HCT116 (cell line): ENCODE measurements around the gene MMP24. TPM values are rescaled to one million over a fixed set of nuclear protein-coding genes. Genes with fewer than 3 reads are reported as not detected.

Source experiments
- ATAC-seq: fragments of 200-7000 bp; cut with Tn5 transposase; 2 replicates; pipeline ENCODE4 v1.9.1; 2020; ENCODE audit warnings: mild to moderate bottlenecking, moderate library complexity
- BruUV-seq: library from RNA; stranded (reverse); fragments of 400-500 nt; replicated peaks from 2 replicates; lab custom pipeline; 2021; lab: Mats Ljungman, UMichigan
- CTCF ChIA-PET: fragments of 300-600 bp; sonication (Branson Sonifier 250); formaldehyde crosslinking; loops from one replicate; lab custom pipeline; 2021; ENCODE audit warnings: antibody characterized with exemption; lab: Charles Lee
- POLR2A ChIA-PET: fragments of 300-600, 350-600 bp; sonication (Branson Sonifier 250); formaldehyde crosslinking; loops from one replicate; lab custom pipeline; 2021; ENCODE audit warnings: antibody characterized with exemption; lab: Charles Lee
- RAD21 ChIA-PET, 2 experiments: fragments of 300-600 bp; sonication (Branson Sonifier 250); formaldehyde crosslinking; loops; one replicate each; lab custom pipeline; 2023; ENCODE audit warnings: low total read pairs in 2 of 2; ENCODE audit not compliant: uncharacterized antibody in 2 of 2, unreplicated experiment in 2 of 2, low non-redundant PET in 1 of 2; lab: Charles Lee
- DNase-seq: peaks from one replicate; pipeline ENCODE4 v3.0.0-alpha.2; 2010; ENCODE audit warnings: low read depth, low spot score
- H2AFZ ChIP-seq: fragments of 200-600 bp; shearing (Covaris generic), sonication (generic); 2 replicates; pipeline ENCODE4 v1.6.1; 2017; ENCODE audit warnings: low read depth, mixed run types, mixed read lengths, antibody characterized with exemption, low read length; ENCODE audit not compliant: poor library complexity, severe bottlenecking
- H3K27ac ChIP-seq: 2 replicates; pipeline ENCODE4 v1.5.1; 2012; ENCODE audit warnings: low read depth, low read length
- H3K27me3 ChIP-seq: fragments of 200-600 bp; sonication (generic); 2 replicates; pipeline ENCODE4 v1.6.1; 2016; ENCODE audit warnings: mixed run types, low read length, mixed read lengths; ENCODE audit not compliant: insufficient read depth
- H3K36me3 ChIP-seq, 2 experiments: fragments of 200-500 bp in 1 of 2; fragments of 200-600 bp in 1 of 2; sonication (Bioruptor generic) in 1 of 2; sonication (generic) in 1 of 2; 2 replicates each; pipeline versions ENCODE4 v1.5.1 to v1.6.1; 2014 to 2016; ENCODE audit warnings: low read length in 2 of 2, inconsistent platforms in 1 of 2, mixed read lengths in 1 of 2, mixed run types in 1 of 2; ENCODE audit not compliant: insufficient read depth in 2 of 2, control insufficient read depth in 1 of 2
- H3K4me1 ChIP-seq, 2 experiments: fragments of 200-600 bp in 1 of 2; sonication (generic) in 1 of 2; 2 replicates each; pipeline versions ENCODE4 v1.5.1 to v1.6.1; 2012 to 2017; ENCODE audit warnings: low read length in 2 of 2, inconsistent platforms in 1 of 2, mild to moderate bottlenecking in 1 of 2, mixed read lengths in 1 of 2, mixed run types in 1 of 2, moderate library complexity in 1 of 2; ENCODE audit not compliant: insufficient read depth in 2 of 2, control insufficient read depth in 1 of 2
- H3K4me2 ChIP-seq: fragments of 200-600 bp; sonication (generic); 2 replicates; pipeline ENCODE4 v1.6.1; 2017; ENCODE audit warnings: mixed run types, low read length, mixed read lengths
- H3K4me3 ChIP-seq, 2 experiments: fragments of 200-600 bp in 1 of 2; sonication (generic) in 1 of 2; replicated peaks in 1 of 2; 2 replicates each; pipeline ENCODE4 v1.5.1; 2011 to 2016; ENCODE audit warnings: low read length in 2 of 2, control low read depth in 1 of 2, low read depth in 1 of 2, mild to moderate bottlenecking in 1 of 2, mixed read lengths in 1 of 2, mixed run types in 1 of 2
- H3K79me2 ChIP-seq: fragments of 200-600 bp; sonication (generic); 2 replicates; pipeline ENCODE4 v1.6.1; 2017; ENCODE audit warnings: mild to moderate bottlenecking, mixed run types, low read length, moderate library complexity, mixed read lengths; ENCODE audit not compliant: insufficient read depth
- H3K9ac ChIP-seq: fragments of 200-600 bp; sonication (generic); 2 replicates; pipeline ENCODE4 v1.6.1; 2016; ENCODE audit warnings: low read length, mixed read lengths
- H3K9me2 ChIP-seq: fragments of 200-600 bp; sonication (generic), shearing (Covaris generic); 2 replicates; pipeline ENCODE4 v1.6.1; 2017; ENCODE audit warnings: mixed run types, mild to moderate bottlenecking, moderate library complexity; ENCODE audit not compliant: insufficient read depth
- H3K9me3 ChIP-seq, 2 experiments: fragments of 200-500 bp in 1 of 2; fragments of 200-600 bp in 1 of 2; sonication (Bioruptor generic) in 1 of 2; sonication (generic) in 1 of 2; 2 replicates each; pipeline ENCODE4 v1.6.1; 2014 to 2017; ENCODE audit warnings: low read length in 2 of 2, mixed read lengths in 2 of 2, inconsistent platforms in 1 of 2, low read depth in 1 of 2, mild to moderate bottlenecking in 1 of 2, mixed run types in 1 of 2, moderate library complexity in 1 of 2; ENCODE audit not compliant: control insufficient read depth in 1 of 2, insufficient read depth in 1 of 2
- H4K20me1 ChIP-seq: fragments of 200-600 bp; sonication (generic), shearing (Covaris generic); 2 replicates; pipeline ENCODE4 v1.6.1; 2017; ENCODE audit warnings: mixed run types, mild to moderate bottlenecking, moderate library complexity; ENCODE audit not compliant: insufficient read depth
- CTCF ChIP-seq, 3 experiments: fragments of 200-600 bp in 1 of 3; sonication (generic) in 1 of 3; IDR thresholded peaks in 2 of 3; conservative IDR thresholded peaks in 1 of 3; 2 replicates each; pipeline ENCODE4 v1.5.1; 2012 to 2017; ENCODE audit warnings: low read depth in 2 of 3, low read length in 2 of 3, antibody characterized with exemption in 1 of 3, borderline replicate concordance in 1 of 3, control low read depth in 1 of 3, mild to moderate bottlenecking in 1 of 3, mixed read lengths in 1 of 3, mixed run types in 1 of 3, moderate library complexity in 1 of 3; ENCODE audit not compliant: insufficient read depth in 1 of 3
- POLR2AphosphoS5 ChIP-seq: IDR thresholded peaks from 2 replicates; pipeline ENCODE4 v1.6.1; 2011; ENCODE audit warnings: mild to moderate bottlenecking, low read depth, low read length, moderate library complexity
- REST ChIP-seq: IDR thresholded peaks from 2 replicates; pipeline ENCODE4 v1.6.1; 2012; ENCODE audit warnings: low read depth
- YY1 ChIP-seq: IDR thresholded peaks from 2 replicates; pipeline ENCODE4 v1.6.1; 2011; ENCODE audit warnings: low read length, low read depth, moderate library complexity, mild to moderate bottlenecking; ENCODE audit not compliant: insufficient replicate concordance; ENCODE audit errors: extremely low read depth
- ZBTB33 ChIP-seq: IDR thresholded peaks from 2 replicates; pipeline ENCODE4 v1.6.1; 2011; ENCODE audit warnings: mild to moderate bottlenecking, low read length, moderate library complexity; ENCODE audit not compliant: insufficient replicate concordance; ENCODE audit errors: extremely low read depth
- intact Hi-C: fragments of 100-400 bp; cut with micrococcal nuclease; formaldehyde crosslinking; loops from 2 replicates; pipeline ENCODE4 v1.10.0; 2022
- total RNA-seq: library from RNA; stranded (reverse); gene quantifications from one replicate; pipeline ENCODE4 v1.2.1, GENCODE V29; 2021; ENCODE audit not compliant: unreplicated experiment

Gene MMP24
- total RNA-seq, 1 experiment from 2014 or later: not detected

GRCh38 chr20:35287509-35288324, 61.2 kb downstream of the MMP24 start (continued):
- TF ChIP-seq CTCF (IDR thresholded peaks at IDR 0.05 in 2 of 3, conservative IDR thresholded peaks at IDR 0.05 in 1 of 3; ENCODE audit: borderline replicate concordance in 1 of 3, insufficient read depth in 1 of 3, low read depth in 2 of 3, low read length in 2 of 3): no peak
- no peak for TF ChIP-seq POLR2AphosphoS5
- no peak for TF ChIP-seq YY1

GRCh38 chr20:35288325-35289060, 62.0 kb downstream of the MMP24 start:
- Histone ChIP-seq H4K20me1 (no peaks in the 10 kb centered on the region), H2AFZ (no peak overlapping the region), H3K27ac (no peak overlapping the region), H3K27me3 (no peaks in the 10 kb centered on the region), H3K4me3 (no peak overlapping the region), H3K4me1 (peaks cover 4 to 16% of the 10 kb centered on the region in 2 experiments; a peak in 3 of 4 replicates), H3K9me3 (no peaks in the 10 kb centered on the region), H3K79me2 (peaks cover 10% of the 10 kb centered on the region), H3K36me3 (0 out of 4 replicates have a peak, but pooled peaks cover 0 to 3% of the 10 kb centered on the region in 2 experiments), H3K9ac (no peak overlapping the region), H3K4me2 (no peak overlapping the region), H3K9me2 (no peaks in the 10 kb centered on the region)
- ChIA-PET POLR2A (no interaction called here), RAD21 (no interaction called here), CTCF (interaction anchor here (1.5 kb wide), 1 partner anchor 16 kb away, joined by 8 read pairs; no protein-coding TSS in a partner anchor)
- BruUV-seq: no TSS peak
- ATAC-seq (no peak), DNase-seq (no peak)
- intact Hi-C loops: no loop called here
- TF ChIP-seq REST: no peak
- TF ChIP-seq YY1: no peak
- TF ChIP-seq ZBTB33: no peak
